ENCODE data around the gene CACNA1E.

- no peak for TF ChIP-seq CHD4 (IDR thresholded peaks at IDR 0.05; ENCODE audit: borderline replicate concordance, low read length)
- TF ChIP-seq HNRNPLL (IDR thresholded peaks at IDR 0.05; ENCODE audit: low read depth, low read length, poor library complexity, severe bottlenecking): no peak
- TF ChIP-seq ZNF253 (CRISPR knock-in tag; IDR thresholded peaks at IDR 0.05; ENCODE audit: borderline replicate concordance): no peak
- TF ChIP-seq CTCF (CRISPR knock-in tag; IDR thresholded peaks at IDR 0.05): no peak
- no peak for TF ChIP-seq ZBTB2 (CRISPR knock-in tag; IDR thresholded peaks at IDR 0.05; ENCODE audit: low read depth)
- TF ChIP-seq MAFK (conservative IDR thresholded peaks at IDR 0.05 in 1 of 2, IDR thresholded peaks at IDR 0.05 in 1 of 2; ENCODE audit: low read length in 2 of 2): no peak
- no peak for TF ChIP-seq MEF2D (CRISPR knock-in tag; IDR thresholded peaks at IDR 0.05)
These were observed 218.6 kb downstream of the CACNA1E start for GRCh38 chr1:181701891-181702290.

All from HepG2 (cell line).